HG02678 (cell line): Measurements from ENCODE around the gene ADPRS.

Experiments used
- ATAC-seq: cut with Tn5 transposase; IDR thresholded peaks from one replicate; pipeline ENCODE4 v1.9.1; 2021; ENCODE audit warnings: mild to moderate bottlenecking, moderate library complexity; ENCODE audit not compliant: unreplicated experiment

Gene ADPRS

GRCh38 chr1:36128905-36129206 lies 40.2 kb downstream of the ADPRS start:
- no peak for ATAC-seq

GRCh38 chr1:36132029-36132428 lies 43.3 kb downstream of the ADPRS start:
- ATAC-seq, result no peak

GRCh38 chr1:36133484-36133883 lies 44.8 kb downstream of the ADPRS start:
- ATAC-seq, result no peak

- ATAC-seq, result no peak
Measured at GRCh38 chr1:36134031-36134430, 45.3 kb downstream of the ADPRS start.

GRCh38 chr1:36134505-36135329 lies 46.0 kb downstream of the ADPRS start:
- ATAC-seq, result no peak

- ATAC-seq, result no peak
Measured at GRCh38 chr1:36135330-36135667, 46.6 kb downstream of the ADPRS start.

GRCh38 chr1:36135796-36136195 lies 47.1 kb downstream of the ADPRS start:
- ATAC-seq, result no peak

- no peak for ATAC-seq
Measured at GRCh38 chr1:36136535-36136934, 47.8 kb downstream of the ADPRS start.

- ATAC-seq, result no peak
Measured at GRCh38 chr1:36137226-36137625, 48.5 kb downstream of the ADPRS start.

GRCh38 chr1:36137776-36138175 lies 49.1 kb downstream of the ADPRS start:
- ATAC-seq, result no peak

- no peak for ATAC-seq
Measured at GRCh38 chr1:36139521-36139920, 50.8 kb downstream of the ADPRS start.

- ATAC-seq, result no peak
Measured at GRCh38 chr1:36142121-36142520, 53.4 kb downstream of the ADPRS start.

- no peak for ATAC-seq
Measured at GRCh38 chr1:36143424-36143823, 54.7 kb downstream of the ADPRS start.
